Measurements from ENCODE around the gene VAT1L. TPM values are rescaled to one million over a fixed set of nuclear protein-coding genes. Genes with fewer than 3 reads are reported as not detected.

VAT1L gene
- total and polyA plus RNA-seq, 2 experiments from 2014 or later, result 11.0 to 24.4 TPM

DNA sequence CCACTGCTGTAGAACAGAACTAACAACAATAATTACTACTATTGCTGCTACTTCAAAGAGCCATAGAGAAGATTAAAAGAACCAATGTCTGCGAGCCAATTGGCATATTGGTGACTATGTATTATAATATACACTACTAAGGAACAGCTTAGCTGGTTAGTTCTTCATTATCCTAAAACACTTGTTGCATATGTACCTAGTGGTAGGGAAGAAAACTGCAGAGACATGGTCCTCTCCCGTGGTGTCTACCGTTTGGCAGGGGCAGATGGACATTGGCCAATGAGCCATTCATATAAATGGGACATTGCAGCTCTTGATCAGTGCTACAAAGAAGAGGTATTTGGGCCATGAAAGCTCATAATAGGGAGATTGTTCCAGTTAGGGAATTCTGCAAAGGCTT is 187.6 kb downstream of the VAT1L start:
- Mint-ChIP-seq H3K27ac (no peak overlapping the region), H3K9me3 (no peaks in the 10 kb centered on the region), H3K4me1 (peaks cover 21% of the 10 kb centered on the region), H3K4me3 (no peak overlapping the region), H3K27me3 (ENCODE audit: insufficient read depth, low read depth, poor library complexity) (peaks cover 3% of the 10 kb centered on the region), H3K36me3 (ENCODE audit: low read depth) (peaks cover 24% of the 10 kb centered on the region)
- Histone ChIP-seq H3K9me2 (ENCODE audit: insufficient read depth) (peaks cover 7% of the 10 kb centered on the region), H3K27me3 (ENCODE audit: insufficient read depth) (no peaks in the 10 kb centered on the region), H3K79me2 (replicated peaks; ENCODE audit: insufficient read depth) (no peaks in the 10 kb centered on the region), H2AFZ (no peak overlapping the region), H3K4me1 (ENCODE audit: insufficient read depth) (peaks cover 18% of the 10 kb centered on the region), H3K27ac (ENCODE audit: low read depth) (no peak overlapping the region), H4K20me1 (replicated peaks; ENCODE audit: insufficient read depth) (no peaks in the 10 kb centered on the region; the same call in 1 of the 2 replicates), H3K36me3 (ENCODE audit: insufficient read depth) (no peaks in the 10 kb centered on the region), H3F3A (replicated peaks; ENCODE audit: low read depth) (no peaks in the 10 kb centered on the region), H3K4me2 (no peak overlapping the region), H3K4me3 (no peak overlapping the region)
- ATAC-seq, result no peak
- TF ChIP-seq, protein P1, sequence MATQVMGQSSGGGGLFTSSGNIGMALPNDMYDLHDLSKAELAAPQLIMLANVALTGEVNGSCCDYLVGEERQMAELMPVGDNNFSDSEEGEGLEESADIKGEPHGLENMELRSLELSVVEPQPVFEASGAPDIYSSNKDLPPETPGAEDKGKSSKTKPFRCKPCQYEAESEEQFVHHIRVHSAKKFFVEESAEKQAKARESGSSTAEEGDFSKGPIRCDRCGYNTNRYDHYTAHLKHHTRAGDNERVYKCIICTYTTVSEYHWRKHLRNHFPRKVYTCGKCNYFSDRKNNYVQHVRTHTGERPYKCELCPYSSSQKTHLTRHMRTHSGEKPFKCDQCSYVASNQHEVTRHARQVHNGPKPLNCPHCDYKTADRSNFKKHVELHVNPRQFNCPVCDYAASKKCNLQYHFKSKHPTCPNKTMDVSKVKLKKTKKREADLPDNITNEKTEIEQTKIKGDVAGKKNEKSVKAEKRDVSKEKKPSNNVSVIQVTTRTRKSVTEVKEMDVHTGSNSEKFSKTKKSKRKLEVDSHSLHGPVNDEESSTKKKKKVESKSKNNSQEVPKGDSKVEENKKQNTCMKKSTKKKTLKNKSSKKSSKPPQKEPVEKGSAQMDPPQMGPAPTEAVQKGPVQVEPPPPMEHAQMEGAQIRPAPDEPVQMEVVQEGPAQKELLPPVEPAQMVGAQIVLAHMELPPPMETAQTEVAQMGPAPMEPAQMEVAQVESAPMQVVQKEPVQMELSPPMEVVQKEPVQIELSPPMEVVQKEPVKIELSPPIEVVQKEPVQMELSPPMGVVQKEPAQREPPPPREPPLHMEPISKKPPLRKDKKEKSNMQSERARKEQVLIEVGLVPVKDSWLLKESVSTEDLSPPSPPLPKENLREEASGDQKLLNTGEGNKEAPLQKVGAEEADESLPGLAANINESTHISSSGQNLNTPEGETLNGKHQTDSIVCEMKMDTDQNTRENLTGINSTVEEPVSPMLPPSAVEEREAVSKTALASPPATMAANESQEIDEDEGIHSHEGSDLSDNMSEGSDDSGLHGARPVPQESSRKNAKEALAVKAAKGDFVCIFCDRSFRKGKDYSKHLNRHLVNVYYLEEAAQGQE (IDR thresholded peaks at IDR 0.05; ENCODE audit: unreplicated experiment), result no peak
- TF ChIP-seq POLR2AphosphoS5 (IDR thresholded peaks at IDR 0.05; ENCODE audit: low read depth) (no peak), CREB1 (CRISPR knock-in tag; IDR thresholded peaks at IDR 0.05; ENCODE audit: low read depth) (no peak)
- no peak for DNase-seq (ENCODE audit: low spot score)

DNA sequence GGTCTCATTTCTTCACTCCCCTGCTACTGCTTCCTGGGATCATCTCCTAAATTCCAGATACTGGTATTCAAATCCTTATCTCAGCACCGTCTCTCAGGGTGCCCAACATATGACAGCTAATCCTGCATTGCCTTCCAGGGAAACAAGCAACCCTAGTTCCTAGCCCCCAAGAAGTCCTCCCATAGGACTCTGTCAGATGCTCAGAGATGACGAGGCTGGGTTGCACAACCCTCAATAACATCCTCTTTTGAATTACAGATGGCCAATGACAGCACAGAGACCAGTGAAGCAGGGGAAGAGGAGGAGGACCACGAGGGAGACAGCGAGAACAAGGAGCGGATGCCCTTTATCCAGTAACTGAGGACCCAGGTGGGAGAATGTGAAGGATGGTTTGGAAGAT is 189.0 kb downstream of the VAT1L start:
- Histone ChIP-seq H3K4me2 (no peak overlapping the region), H4K20me1 (replicated peaks; ENCODE audit: insufficient read depth) (no peaks in the 10 kb centered on the region; the same call in 1 of the 2 replicates), H3K27me3 (ENCODE audit: insufficient read depth) (no peaks in the 10 kb centered on the region), H3K4me1 (ENCODE audit: insufficient read depth) (peaks cover 8% of the 10 kb centered on the region), H3K79me2 (replicated peaks; ENCODE audit: insufficient read depth) (no peaks in the 10 kb centered on the region), H3K9me2 (ENCODE audit: insufficient read depth) (peaks cover 7% of the 10 kb centered on the region), H3F3A (replicated peaks; ENCODE audit: low read depth) (no peaks in the 10 kb centered on the region), H3K36me3 (ENCODE audit: insufficient read depth) (no peaks in the 10 kb centered on the region), H2AFZ (no peak overlapping the region), H3K27ac (ENCODE audit: low read depth) (no peak overlapping the region), H3K4me3 (no peak overlapping the region)
- no peak for TF ChIP-seq NANOG (IDR thresholded peaks at IDR 0.05; ENCODE audit: borderline replicate concordance)
- TF ChIP-seq, protein P1 (IDR thresholded peaks at IDR 0.05; ENCODE audit: unreplicated experiment), result no peak
- TF ChIP-seq EZH2phosphoT487 (IDR thresholded peaks at IDR 0.05; ENCODE audit: unreplicated experiment), result no peak
- TF ChIP-seq, protein P2, sequence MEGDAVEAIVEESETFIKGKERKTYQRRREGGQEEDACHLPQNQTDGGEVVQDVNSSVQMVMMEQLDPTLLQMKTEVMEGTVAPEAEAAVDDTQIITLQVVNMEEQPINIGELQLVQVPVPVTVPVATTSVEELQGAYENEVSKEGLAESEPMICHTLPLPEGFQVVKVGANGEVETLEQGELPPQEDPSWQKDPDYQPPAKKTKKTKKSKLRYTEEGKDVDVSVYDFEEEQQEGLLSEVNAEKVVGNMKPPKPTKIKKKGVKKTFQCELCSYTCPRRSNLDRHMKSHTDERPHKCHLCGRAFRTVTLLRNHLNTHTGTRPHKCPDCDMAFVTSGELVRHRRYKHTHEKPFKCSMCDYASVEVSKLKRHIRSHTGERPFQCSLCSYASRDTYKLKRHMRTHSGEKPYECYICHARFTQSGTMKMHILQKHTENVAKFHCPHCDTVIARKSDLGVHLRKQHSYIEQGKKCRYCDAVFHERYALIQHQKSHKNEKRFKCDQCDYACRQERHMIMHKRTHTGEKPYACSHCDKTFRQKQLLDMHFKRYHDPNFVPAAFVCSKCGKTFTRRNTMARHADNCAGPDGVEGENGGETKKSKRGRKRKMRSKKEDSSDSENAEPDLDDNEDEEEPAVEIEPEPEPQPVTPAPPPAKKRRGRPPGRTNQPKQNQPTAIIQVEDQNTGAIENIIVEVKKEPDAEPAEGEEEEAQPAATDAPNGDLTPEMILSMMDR (conservative IDR thresholded peaks at IDR 0.05; ENCODE audit: low read depth in 2 of 2), result no peak
- no peak for TF ChIP-seq CREB1 (CRISPR knock-in tag; IDR thresholded peaks at IDR 0.05; ENCODE audit: low read depth)
- TF ChIP-seq, protein P3, sequence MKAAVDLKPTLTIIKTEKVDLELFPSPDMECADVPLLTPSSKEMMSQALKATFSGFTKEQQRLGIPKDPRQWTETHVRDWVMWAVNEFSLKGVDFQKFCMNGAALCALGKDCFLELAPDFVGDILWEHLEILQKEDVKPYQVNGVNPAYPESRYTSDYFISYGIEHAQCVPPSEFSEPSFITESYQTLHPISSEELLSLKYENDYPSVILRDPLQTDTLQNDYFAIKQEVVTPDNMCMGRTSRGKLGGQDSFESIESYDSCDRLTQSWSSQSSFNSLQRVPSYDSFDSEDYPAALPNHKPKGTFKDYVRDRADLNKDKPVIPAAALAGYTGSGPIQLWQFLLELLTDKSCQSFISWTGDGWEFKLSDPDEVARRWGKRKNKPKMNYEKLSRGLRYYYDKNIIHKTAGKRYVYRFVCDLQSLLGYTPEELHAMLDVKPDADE (IDR thresholded peaks at IDR 0.05), result no peak
- TF ChIP-seq POLR2AphosphoS5 (IDR thresholded peaks at IDR 0.05; ENCODE audit: low read depth), result no peak
- TF ChIP-seq JUNB (IDR thresholded peaks at IDR 0.05; ENCODE audit: unreplicated experiment), result no peak
- Mint-ChIP-seq H3K27ac (no peak overlapping the region; the same call in 1 of the 2 replicates), H3K9me3 (no peaks in the 10 kb centered on the region), H3K4me1 (peaks cover 11% of the 10 kb centered on the region), H3K36me3 (ENCODE audit: low read depth) (peaks cover 24% of the 10 kb centered on the region), H3K4me3 (no peak overlapping the region), H3K27me3 (ENCODE audit: insufficient read depth, low read depth, poor library complexity) (peaks cover 3% of the 10 kb centered on the region)
- DNase-seq (ENCODE audit: low spot score), result no peak
- ATAC-seq, result no peak

Data from GM23338 (cell line).